ENCODE results near the gene ACOX2.
"Not testable (repeated sequence)": the region's sequence is repeated elsewhere in the genome, so short reads cannot be mapped to it uniquely, and the experiment has no call there.

Gene ACOX2

GRCh38 chr3:58535531-58536500, 1.2 kb downstream of the ACOX2 start:
- DNase-seq (ENCODE audit: low read depth in 2 of 2, low spot score in 1 of 2), result no peak

GRCh38 chr3:58534592-58535494, 2.1 kb downstream of the ACOX2 start:
- DNase-seq (ENCODE audit: low read depth in 2 of 2, low spot score in 1 of 2), result no peak

- peak; percentile 45 to 63 for DNase-seq (ENCODE audit: low read depth in 2 of 2, low spot score in 1 of 2)
Measured at GRCh38 chr3:58532794-58533220, 4.2 kb downstream of the ACOX2 start.

GRCh38 chr3:58531956-58532355, 5.0 kb downstream of the ACOX2 start:
- DNase-seq (ENCODE audit: low read depth in 2 of 2, low spot score in 1 of 2), result no peak

- no peak for DNase-seq (ENCODE audit: low read depth in 2 of 2, low spot score in 1 of 2)
Measured at GRCh38 chr3:58531555-58531954, 5.4 kb downstream of the ACOX2 start.

- DNase-seq (ENCODE audit: low read depth in 2 of 2, low spot score in 1 of 2), result no peak
Measured at GRCh38 chr3:58530354-58530865, 6.6 kb downstream of the ACOX2 start.

GRCh38 chr3:58529516-58530353, 7.3 kb downstream of the ACOX2 start:
- no peak for DNase-seq (ENCODE audit: low read depth in 2 of 2, low spot score in 1 of 2)

GRCh38 chr3:58528629-58529028, 8.4 kb downstream of the ACOX2 start:
- no peak for DNase-seq (ENCODE audit: low read depth in 2 of 2, low spot score in 1 of 2)

- DNase-seq (ENCODE audit: low read depth in 2 of 2, low spot score in 1 of 2), result not testable (repeated sequence)
Measured at GRCh38 chr3:58527440-58527839, 9.6 kb downstream of the ACOX2 start.

- no peak for DNase-seq (ENCODE audit: low read depth in 2 of 2, low spot score in 1 of 2)
Measured at GRCh38 chr3:58526515-58526957, 10.5 kb downstream of the ACOX2 start.

- DNase-seq (ENCODE audit: low read depth in 2 of 2, low spot score in 1 of 2), result no peak
Measured at GRCh38 chr3:58524326-58524888, 12.6 kb downstream of the ACOX2 start.

- DNase-seq (ENCODE audit: low read depth in 2 of 2, low spot score in 1 of 2), result no peak
Measured at GRCh38 chr3:58522759-58523425, 14.1 kb downstream of the ACOX2 start.

GRCh38 chr3:58521917-58522631, 14.9 kb downstream of the ACOX2 start:
- no peak for DNase-seq (ENCODE audit: low read depth in 2 of 2, low spot score in 1 of 2)

GRCh38 chr3:58521336-58521670, 15.7 kb downstream of the ACOX2 start:
- DNase-seq (ENCODE audit: low read depth in 2 of 2, low spot score in 1 of 2), result no peak

- DNase-seq (ENCODE audit: low read depth in 2 of 2, low spot score in 1 of 2), result no peak
Measured at GRCh38 chr3:58520403-58521335, 16.3 kb downstream of the ACOX2 start.

- DNase-seq (ENCODE audit: low read depth in 2 of 2, low spot score in 1 of 2), result no peak
Measured at GRCh38 chr3:58519668-58520402, 17.2 kb downstream of the ACOX2 start.

GRCh38 chr3:58518291-58518789, 18.6 kb downstream of the ACOX2 start:
- no peak for DNase-seq (ENCODE audit: low read depth in 2 of 2, low spot score in 1 of 2)
